Central memory CD8-positive, alpha-beta T cell (primary cell): ENCODE data around the gene BIRC5.
A peak's percentile ranks its signal among the peaks of the same experiment; 100 is the strongest.

Experiments
- ATAC-seq: fragments of 150-1000 bp; cut with Tn5 transposase; replicated peaks from 2 replicates; pipeline ENCODE4 v1.10.0; 2022; ENCODE audit warnings: mild to moderate bottlenecking, moderate FRiP score, moderate number of reproducible peaks; ENCODE audit not compliant: poor library complexity, severe bottlenecking; ENCODE audit errors: extremely low read depth
- DNase-seq, 2 donors: peaks; one replicate each; pipeline ENCODE4 v3.0.0; 2021; ENCODE audit warnings: low spot score in 2 of 2
- H3K27ac Mint-ChIP-seq: one replicate; pipeline ENCODE4 v1.8.0; 2022; ENCODE audit warnings: low read depth, mild to moderate bottlenecking, moderate library complexity, mixed read lengths
- H3K27me3 Mint-ChIP-seq: one replicate; pipeline ENCODE4 v1.8.0; 2022; ENCODE audit warnings: mixed read lengths
- H3K36me3 Mint-ChIP-seq: one replicate; pipeline ENCODE4 v1.8.0; 2022; ENCODE audit warnings: mild to moderate bottlenecking, moderate library complexity, mixed read lengths; ENCODE audit not compliant: insufficient read depth
- H3K4me1 Mint-ChIP-seq: one replicate; pipeline ENCODE4 v1.8.0; 2022; ENCODE audit warnings: mixed read lengths
- H3K4me3 Mint-ChIP-seq: one replicate; pipeline ENCODE4 v1.8.0; 2022; ENCODE audit warnings: mild to moderate bottlenecking, moderate library complexity, mixed read lengths
- H3K9me3 Mint-ChIP-seq: one replicate; pipeline ENCODE4 v1.8.0; 2022; ENCODE audit warnings: mixed read lengths

The BIRC5 gene

DNA sequence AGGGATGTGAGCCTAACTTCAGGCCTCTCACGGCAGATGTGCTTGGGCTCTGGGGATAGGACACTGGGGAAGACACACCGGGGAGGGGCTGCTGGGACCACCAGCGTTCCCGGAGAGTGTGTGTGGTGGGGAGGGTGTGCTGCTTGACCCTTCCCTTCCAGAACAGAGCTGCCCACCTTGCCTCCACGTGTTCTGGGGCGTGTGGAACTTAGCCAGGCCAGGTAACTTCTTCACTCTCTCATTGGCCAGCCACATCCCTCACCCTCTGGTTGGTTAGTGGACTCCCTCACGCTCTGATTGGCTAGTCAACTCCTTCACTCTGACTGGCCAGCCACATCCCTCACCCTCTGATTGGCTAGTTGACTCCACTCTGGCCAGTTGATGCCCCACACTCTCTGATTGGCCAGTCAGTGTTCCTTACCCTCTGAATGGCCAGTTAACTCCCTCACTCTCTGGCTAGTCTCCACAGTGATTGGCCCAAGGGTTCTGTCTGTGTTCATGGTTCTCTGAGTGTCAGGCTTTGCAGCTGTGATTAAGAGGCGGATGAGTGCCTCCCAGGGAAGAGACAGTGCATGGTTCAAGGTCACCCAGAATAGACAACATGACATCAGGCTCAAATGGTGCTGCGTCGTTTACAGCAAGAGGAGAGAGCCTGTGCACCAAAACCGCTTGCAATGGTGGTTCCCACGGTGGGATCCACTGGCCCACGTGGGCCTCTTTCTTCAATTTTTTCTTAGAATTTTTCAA, 27.4 kb downstream of the BIRC5 start:
- ATAC-seq = no peak

DNA sequence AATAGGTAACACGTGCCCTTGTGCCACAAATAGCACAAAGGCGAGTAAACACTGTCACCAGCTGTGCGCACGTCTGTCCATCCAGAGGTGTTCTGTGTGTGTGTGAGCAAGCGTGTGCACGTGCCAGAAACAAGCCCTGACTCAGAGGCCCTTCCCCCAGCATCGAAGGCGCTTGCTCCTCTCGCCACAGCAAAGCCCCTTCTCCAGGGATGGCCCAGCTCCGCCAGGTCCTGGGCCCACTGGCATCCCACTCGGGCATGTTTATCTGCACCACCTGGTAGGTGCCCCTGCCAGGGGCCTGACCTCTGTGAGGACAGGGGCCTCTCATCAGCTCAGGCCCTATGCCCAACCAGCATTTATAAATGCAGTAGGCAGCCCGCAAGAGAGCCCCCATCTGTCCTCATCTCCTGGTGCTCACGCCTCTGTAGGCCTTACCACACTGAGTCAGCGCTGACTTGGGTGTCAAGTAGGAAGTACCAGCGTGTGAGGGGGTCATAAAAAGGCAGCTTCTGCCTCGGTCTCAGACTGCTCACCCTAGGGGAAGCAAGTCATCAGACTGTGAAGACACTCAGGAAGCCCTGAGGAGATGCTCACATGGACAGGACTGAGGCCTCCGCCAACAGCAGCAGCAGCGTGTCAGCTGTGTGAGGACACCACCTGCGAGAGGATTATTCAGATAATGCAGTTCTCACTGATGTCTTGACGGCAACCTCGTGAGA, 28.1 kb downstream of the BIRC5 start:
- no peaks in the 10 kb centered on the region for H3K4me1 Mint-ChIP-seq
- peak; percentile 83 for ATAC-seq
- DNase-seq = no peak
- H3K27me3 Mint-ChIP-seq = no peaks in the 10 kb centered on the region
- H3K36me3 Mint-ChIP-seq = peaks cover 4% of the 10 kb centered on the region
- H3K4me3 Mint-ChIP-seq = no peak overlapping the region
- H3K9me3 Mint-ChIP-seq = no peaks in the 10 kb centered on the region
- peak overlapping the region; percentile 68 for H3K27ac Mint-ChIP-seq

More for the DNA sequence above, 27.4 kb downstream of the BIRC5 start:
- no peak for DNase-seq
- H3K27me3 Mint-ChIP-seq = no peaks in the 10 kb centered on the region
- no peaks in the 10 kb centered on the region for H3K9me3 Mint-ChIP-seq
- H3K27ac Mint-ChIP-seq = no peak overlapping the region
- no peaks in the 10 kb centered on the region for H3K4me1 Mint-ChIP-seq
- H3K4me3 Mint-ChIP-seq = no peak overlapping the region
- H3K36me3 Mint-ChIP-seq = peaks cover 4% of the 10 kb centered on the region

DNA sequence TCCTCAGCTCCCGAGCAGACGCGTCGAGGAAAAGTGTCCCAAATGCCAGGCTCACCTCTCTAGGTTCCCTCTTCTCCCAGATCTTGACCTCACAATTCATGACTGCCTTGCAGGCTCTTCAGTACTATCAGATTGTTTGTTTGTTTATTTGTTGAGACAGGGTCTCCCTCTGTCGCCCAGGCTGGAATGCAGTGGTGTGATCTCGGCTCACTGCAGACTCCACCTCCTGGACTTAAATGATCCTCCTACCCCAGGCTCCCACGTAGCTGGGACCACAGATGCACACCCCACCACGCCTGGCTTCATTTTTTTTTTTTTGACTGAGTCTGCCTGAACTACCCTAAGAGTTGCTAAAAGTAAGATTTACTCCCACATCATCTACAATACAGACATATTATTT, 33.3 kb downstream of the BIRC5 start:
- Mint-ChIP-seq H3K4me1 (peaks cover 18% of the 10 kb centered on the region), H3K36me3 (peaks cover 4% of the 10 kb centered on the region), H3K27me3 (no peaks in the 10 kb centered on the region), H3K9me3 (no peaks in the 10 kb centered on the region), H3K4me3 (no peak overlapping the region), H3K27ac (no peak overlapping the region)
- no peak for DNase-seq
- no peak for ATAC-seq

DNA sequence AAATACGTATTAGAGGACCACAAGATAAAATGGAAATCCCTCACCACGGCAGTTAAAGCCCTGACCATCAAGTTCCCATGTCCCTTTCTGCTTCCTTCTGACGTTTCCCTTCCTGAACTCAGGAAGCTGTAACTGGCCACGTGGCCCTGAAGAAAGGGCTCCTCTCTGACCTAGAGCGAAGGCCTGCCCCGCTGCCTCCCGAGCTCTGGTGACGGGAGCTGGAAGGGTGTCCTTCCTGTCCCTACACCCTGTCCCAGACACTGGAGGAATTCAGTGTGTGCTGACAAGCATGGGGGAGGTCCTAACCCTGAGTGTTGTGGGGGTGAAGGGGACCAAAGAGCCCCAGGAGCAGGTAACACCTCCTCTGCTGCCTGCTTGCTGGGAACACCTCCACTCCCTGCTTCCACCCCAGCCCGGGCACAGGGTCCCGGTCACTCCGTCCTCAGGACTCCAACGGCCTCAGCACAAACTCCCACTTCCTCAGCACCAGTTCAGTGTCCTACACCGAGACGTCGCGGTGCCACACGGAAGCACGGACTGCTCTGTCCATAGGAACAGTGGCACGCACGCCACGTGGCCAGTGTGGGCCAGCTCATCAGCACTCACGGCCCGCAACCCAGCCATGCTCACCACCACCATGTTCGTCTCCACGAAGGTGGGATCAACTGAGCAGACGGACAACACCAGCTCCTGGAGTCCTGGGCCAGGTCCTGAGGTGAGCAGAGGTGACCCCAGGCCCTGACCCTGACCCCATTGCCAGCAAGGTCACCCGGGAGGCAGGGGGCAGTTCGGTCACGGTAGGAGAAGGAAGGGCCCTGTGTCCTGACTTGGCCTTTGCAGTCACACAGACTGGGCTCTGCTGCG, 34.2 kb downstream of the BIRC5 start:
- Mint-ChIP-seq H3K27me3 (no peaks in the 10 kb centered on the region), H3K4me3 (no peak overlapping the region), H3K27ac (no peak overlapping the region), H3K36me3 (peaks cover 9% of the 10 kb centered on the region), H3K4me1 (peaks cover 28% of the 10 kb centered on the region), H3K9me3 (no peaks in the 10 kb centered on the region)
- ATAC-seq = no peak
- no peak for DNase-seq

DNA sequence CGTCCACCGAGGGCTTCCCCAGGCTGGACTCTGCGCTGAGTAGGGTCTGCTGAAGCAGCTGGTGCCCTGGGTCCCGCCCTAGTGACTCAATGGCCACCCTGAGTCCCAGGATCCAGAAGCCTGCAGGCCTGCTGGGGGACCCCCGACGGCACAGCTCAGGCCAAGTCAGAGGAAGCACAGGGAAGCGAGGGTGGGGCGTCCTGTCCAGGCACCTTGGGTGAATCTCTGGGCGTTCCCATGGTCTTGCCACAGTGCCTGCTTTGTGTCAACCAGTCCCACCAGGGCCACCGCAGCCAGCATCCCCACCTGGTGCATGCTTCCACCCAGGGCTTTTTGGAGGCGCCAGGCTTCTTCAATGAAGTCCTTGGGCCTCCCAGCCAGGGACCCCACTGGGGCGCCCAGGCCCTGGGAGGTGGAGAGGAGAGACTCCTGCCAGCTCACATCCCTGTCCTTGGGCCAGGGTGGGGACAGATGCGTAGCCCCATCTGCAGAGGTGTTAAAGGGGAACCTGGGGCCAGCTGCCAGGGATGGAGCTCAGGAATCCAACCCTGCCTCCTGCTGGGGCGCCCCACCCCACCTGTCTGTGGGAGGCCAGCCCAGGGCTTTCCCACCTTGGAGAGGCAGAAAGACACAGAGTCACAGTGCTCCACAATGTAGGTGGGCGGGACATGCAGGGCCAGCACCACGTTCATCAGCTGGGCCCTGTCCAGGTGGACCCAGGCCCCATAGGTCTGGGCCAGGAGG, 35.2 kb downstream of the BIRC5 start:
- H3K9me3 Mint-ChIP-seq = no peaks in the 10 kb centered on the region
- H3K27ac Mint-ChIP-seq = no peak overlapping the region
- peaks cover 31% of the 10 kb centered on the region for H3K4me1 Mint-ChIP-seq
- ATAC-seq (no peak), DNase-seq (no peak)
- H3K36me3 Mint-ChIP-seq = peaks cover 12% of the 10 kb centered on the region
- no peaks in the 10 kb centered on the region for H3K27me3 Mint-ChIP-seq
- H3K4me3 Mint-ChIP-seq = no peak overlapping the region

DNA sequence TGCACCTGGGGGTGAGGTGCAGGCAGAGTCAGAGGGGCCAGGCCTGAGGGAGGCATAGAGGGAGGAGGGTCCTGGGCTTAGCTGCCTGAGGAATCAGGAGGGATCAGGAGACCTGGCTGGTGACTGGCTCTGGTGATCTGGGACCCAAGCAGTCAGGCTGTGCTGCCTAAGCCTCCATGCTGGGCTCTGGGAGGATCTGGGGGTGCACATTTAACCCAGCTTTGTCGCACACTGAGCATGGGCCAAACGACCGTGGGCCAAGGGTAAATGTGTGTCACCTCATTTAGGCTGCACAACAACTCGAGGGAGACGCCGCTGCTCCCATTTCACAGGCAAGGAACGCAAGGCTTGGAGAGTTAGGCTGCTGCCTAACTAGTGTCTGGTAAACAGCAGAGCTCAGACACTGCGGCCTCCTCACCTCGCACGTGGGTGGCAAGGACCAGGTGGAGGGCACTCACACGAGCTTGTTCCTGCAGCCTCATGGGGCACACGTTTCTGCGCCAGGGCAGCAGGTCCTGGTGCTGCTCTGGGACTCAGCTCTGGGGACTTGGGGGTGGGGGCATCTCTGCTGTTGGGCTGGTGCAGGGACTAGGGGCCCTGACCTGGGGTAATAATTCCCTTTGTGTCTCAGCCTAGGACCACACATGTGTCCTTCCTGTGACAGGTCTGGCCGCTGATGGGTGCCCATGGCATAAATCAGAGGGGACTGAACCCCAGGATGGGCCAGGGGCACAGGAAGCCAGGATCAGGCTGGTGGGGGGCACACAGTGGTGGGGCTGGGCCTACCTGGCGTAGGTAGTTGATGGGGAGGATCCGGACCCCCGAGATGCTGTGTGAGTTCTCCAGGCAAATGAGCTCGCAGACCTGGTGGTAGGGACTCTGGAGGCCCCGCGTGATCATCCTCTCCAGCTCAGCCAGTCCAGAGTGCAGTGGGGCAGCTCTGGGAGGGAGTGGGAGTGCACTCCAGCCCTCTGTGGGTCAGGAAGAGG, 36.1 kb downstream of the BIRC5 start:
- no peaks in the 10 kb centered on the region for H3K9me3 Mint-ChIP-seq
- peaks cover 10% of the 10 kb centered on the region for H3K36me3 Mint-ChIP-seq
- ATAC-seq = no peak
- no peak overlapping the region for H3K4me3 Mint-ChIP-seq
- no peak for DNase-seq
- H3K27ac Mint-ChIP-seq = peak overlapping the region; percentile 60
- H3K27me3 Mint-ChIP-seq = no peaks in the 10 kb centered on the region
- peaks cover 38% of the 10 kb centered on the region for H3K4me1 Mint-ChIP-seq

DNA sequence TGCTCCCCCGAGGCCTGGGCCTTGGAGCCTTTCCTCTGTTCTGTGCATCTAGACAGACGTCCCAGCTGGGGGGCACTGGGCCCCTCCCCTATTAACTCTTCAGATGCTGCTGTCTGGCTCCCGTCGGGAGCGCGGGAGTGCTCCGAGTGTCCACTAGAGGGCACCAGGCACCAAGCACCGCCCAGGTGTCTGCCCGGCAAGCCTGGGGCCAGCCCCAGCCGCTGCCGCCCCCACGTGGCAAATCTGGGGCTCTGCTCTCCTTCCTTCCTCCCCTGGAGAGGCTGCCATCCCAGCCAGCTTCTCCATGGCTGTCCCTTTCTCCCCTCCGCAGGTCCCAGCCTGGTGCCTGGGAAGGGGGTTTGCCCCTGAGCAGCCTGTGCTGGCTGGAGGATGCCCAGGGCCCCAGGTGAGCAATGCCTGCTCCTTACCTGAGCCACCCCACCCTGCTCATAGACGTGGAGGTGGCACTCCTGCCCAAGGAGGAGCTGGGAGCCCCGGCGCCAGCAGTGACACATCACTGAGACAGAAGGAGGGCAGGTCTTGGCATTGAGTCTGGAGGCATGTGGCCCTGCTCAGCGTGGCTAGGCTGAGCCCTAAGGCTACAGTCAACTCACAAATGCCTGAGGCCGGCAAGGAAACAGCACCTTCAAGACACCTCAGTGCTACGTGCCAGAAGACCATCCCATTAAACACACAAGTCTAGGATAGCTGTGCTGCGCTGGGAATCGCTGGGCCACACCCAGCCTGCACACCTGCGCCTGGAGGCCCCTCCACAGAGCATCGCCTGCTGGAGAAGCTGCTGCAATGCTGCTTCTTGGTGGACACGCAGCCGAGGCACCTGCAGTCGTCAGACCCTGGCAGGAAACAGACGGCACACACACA, 37.1 kb downstream of the BIRC5 start:
- H3K27ac Mint-ChIP-seq = peak overlapping the region; percentile 94
- H3K4me3 Mint-ChIP-seq = peak overlapping the region; percentile 81
- peaks cover 38% of the 10 kb centered on the region for H3K4me1 Mint-ChIP-seq

DNA sequence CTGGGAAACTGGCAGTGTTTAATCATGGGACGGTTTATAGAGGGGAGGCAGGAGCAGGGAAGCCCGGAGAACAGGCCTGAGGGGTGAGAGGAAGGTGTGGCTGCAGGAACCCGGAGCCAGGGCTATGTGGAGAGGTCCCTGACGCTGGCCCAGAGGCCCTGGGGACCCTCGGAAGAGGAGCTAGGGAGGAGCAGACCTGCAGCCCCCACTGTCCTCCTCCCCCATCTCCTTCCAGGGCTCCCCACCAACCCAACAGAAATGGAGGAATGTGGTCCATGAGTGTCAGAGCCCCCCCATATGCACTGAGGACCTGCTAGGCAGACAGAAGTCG, 37.7 kb downstream of the BIRC5 start:
- Mint-ChIP-seq H3K4me1 (peaks cover 38% of the 10 kb centered on the region), H3K4me3 (peak overlapping the region; percentile 81), H3K27me3 (no peaks in the 10 kb centered on the region), H3K36me3 (peaks cover 8% of the 10 kb centered on the region), H3K27ac (peak overlapping the region; percentile 94), H3K9me3 (no peaks in the 10 kb centered on the region)
- ATAC-seq (no peak), DNase-seq (no peak)

More for the DNA sequence above, 37.1 kb downstream of the BIRC5 start:
- H3K9me3 Mint-ChIP-seq = no peaks in the 10 kb centered on the region
- DNase-seq (peak; percentile 71), ATAC-seq (peak; percentile 16)
- H3K27me3 Mint-ChIP-seq = no peaks in the 10 kb centered on the region
- peaks cover 8% of the 10 kb centered on the region for H3K36me3 Mint-ChIP-seq

DNA sequence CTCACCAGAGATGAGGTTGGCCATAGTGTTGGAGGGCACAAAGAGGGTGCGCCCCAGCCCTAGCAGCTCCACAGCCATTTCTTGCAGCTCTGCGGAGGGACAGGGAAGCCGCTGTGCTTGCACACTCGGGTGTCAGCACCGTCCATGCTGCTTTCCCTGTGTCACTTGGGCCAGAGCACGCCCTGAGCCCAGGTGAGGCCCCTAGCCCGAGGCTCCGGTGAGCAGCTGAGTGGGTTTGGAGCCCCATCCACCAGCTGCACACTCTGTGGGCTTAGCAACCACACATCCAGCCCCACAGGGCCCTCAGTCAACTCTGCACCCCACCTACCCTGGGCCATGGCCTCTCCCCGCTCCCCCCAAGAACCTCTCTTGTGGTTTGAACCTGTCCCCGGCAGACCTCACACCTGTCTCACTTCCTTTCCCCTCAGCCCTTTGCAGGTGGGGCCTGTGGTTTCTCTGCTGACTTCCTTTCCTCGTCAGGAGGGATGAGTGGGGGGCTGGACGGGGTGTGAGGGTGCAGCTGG, 38.1 kb downstream of the BIRC5 start:
- Mint-ChIP-seq H3K27ac (peak overlapping the region; percentile 94), H3K4me3 (peak overlapping the region; percentile 81), H3K27me3 (no peaks in the 10 kb centered on the region), H3K4me1 (peaks cover 38% of the 10 kb centered on the region), H3K9me3 (no peaks in the 10 kb centered on the region), H3K36me3 (peaks cover 8% of the 10 kb centered on the region)
- DNase-seq = peak; percentile 64 to 86
- peak; percentile 86 for ATAC-seq

DNA sequence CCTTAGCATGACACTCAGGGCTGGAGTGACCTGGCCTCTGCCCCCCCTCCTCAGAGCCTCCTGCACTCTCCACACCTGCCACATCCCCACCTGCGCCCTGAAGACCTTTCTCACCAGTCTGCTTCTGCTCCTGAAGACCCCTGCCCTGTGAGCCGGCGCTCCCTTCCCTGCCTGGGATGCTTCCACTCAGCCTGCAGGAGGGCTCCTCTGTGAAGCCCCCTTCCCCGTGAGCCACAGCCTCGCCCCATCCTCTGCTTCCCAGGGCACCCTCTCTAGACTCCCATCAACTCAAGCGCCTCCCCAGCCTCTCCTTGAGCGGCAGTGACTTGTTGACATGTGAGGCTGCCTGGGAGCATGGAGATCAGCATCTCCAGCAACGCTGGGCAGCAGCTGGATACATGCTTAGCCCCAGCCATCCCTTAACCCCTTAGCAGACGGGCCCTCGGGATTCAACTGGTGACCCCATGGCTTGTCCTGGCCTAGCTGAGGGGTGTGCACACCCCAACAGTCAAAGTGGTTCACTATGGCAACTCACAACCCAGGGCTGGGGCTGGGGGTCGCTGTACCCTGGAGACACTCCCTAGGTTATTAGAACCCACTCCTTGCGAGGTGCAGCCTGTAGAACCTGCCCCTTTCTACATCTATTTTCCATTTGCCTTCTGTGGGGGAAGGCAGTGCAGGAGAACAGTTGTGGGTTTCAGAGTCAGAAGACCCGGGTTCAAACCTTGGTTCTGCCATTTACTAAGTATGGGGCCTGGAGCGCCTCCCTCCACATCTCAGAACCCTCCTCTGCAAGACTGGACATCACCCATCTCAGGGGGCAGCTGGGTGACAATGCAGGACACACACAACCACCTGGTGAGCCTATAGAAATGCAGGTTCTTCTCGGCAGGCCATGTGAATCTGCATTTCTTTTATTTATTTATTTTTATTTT, 38.9 kb downstream of the BIRC5 start:
- H3K27me3 Mint-ChIP-seq = no peaks in the 10 kb centered on the region
- DNase-seq (no peak), ATAC-seq (peak; percentile 8)
- peak overlapping the region; percentile 94 for H3K27ac Mint-ChIP-seq
- peaks cover 43% of the 10 kb centered on the region for H3K4me1 Mint-ChIP-seq
- no peaks in the 10 kb centered on the region for H3K9me3 Mint-ChIP-seq
- H3K4me3 Mint-ChIP-seq = peak overlapping the region; percentile 81
- H3K36me3 Mint-ChIP-seq = peaks cover 8% of the 10 kb centered on the region
